Mesothelial cell of epicardium (in vitro differentiated cells): ENCODE measurements around the gene ANO8. TPM values are rescaled to one million over a fixed set of nuclear protein-coding genes. Genes with fewer than 3 reads are reported as not detected.
A peak's percentile ranks its signal among the peaks of the same experiment; 100 is the strongest.

Experiments
- DNase-seq, 2 experiments: peaks; one replicate each; pipeline ENCODE4 v3.0.0; 2021; ENCODE audit warnings: low spot score in 2 of 2; ENCODE audit not compliant: unreplicated experiment in 2 of 2
- H3K27ac Mint-ChIP-seq: 2 replicates; pipeline ENCODE4 v1.8.0; 2021; ENCODE audit warnings: mixed read lengths
- H3K27me3 Mint-ChIP-seq: 2 replicates; pipeline ENCODE4 v1.8.0; 2021; ENCODE audit warnings: low read depth, mixed read lengths
- H3K36me3 Mint-ChIP-seq: 2 replicates; pipeline ENCODE4 v1.8.0; 2021; ENCODE audit warnings: mixed read lengths
- H3K4me1 Mint-ChIP-seq: 2 replicates; pipeline ENCODE4 v1.8.0; 2021; ENCODE audit warnings: mixed read lengths
- H3K4me3 Mint-ChIP-seq: 2 replicates; pipeline ENCODE4 v1.8.0; 2021; ENCODE audit warnings: mild to moderate bottlenecking, moderate library complexity, mixed read lengths
- H3K9me3 Mint-ChIP-seq: 2 replicates; pipeline ENCODE4 v1.8.0; 2021; ENCODE audit warnings: mixed read lengths
- CTCF ChIP-seq: fragments of 200-600 bp; sonication (generic); IDR thresholded peaks from one replicate; pipeline ENCODE4 v1.5.0; 2021; ENCODE audit warnings: antibody characterized with exemption; ENCODE audit not compliant: unreplicated experiment
- total RNA-seq: library from RNA; stranded (reverse); gene quantifications from 3 replicates; pipeline ENCODE4 v1.2.1, GENCODE V29; 2021

The ANO8 gene
- total RNA-seq, 1 donor from 2014 or later: 43.5 TPM

- H3K9me3 Mint-ChIP-seq: no peaks in the 10 kb centered on the region
- H3K36me3 Mint-ChIP-seq: no peaks in the 10 kb centered on the region
- no peak for DNase-seq
- no peak for TF ChIP-seq CTCF
- H3K4me3 Mint-ChIP-seq: no peak overlapping the region
- H3K27ac Mint-ChIP-seq: no peak overlapping the region
- no peaks in the 10 kb centered on the region for H3K27me3 Mint-ChIP-seq
- H3K4me1 Mint-ChIP-seq: peaks cover 10% of the 10 kb centered on the region
These were observed 6.3 kb upstream of the ANO8 start for GRCh38 chr19:17340871-17341357.

DNA sequence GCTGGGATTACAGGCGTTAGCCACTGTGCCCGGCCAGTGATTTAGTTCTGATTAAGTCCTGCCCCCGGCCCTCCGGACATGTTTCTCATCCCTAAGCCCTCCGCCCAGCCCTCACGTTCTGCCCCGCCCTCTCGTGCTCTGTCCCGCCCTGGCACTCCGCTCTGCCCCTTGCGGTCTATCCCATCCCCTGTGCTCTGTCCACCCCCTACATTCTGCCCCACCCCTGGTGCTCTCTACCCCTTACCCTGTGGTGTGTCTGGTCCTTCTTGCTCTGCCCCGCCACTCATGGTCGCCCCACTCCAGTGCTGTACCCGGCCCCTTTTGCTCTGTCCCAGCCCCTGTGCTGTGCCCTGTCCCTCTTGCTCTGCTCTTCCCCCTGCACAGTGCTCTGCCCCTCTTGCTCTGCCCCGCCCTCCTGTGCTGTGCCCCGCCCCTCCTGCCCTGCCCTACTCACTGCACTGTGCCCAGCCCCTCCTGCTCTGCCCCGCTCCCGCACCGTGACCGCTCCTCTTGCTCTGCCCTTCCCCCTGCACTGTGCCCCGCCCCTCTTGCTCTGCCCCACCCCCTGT is 5.7 kb upstream of the ANO8 start:
- Mint-ChIP-seq H3K9me3 (no peaks in the 10 kb centered on the region), H3K27ac (no peak overlapping the region), H3K36me3 (no peaks in the 10 kb centered on the region), H3K4me3 (no peak overlapping the region), H3K27me3 (no peaks in the 10 kb centered on the region), H3K4me1 (peaks cover 10% of the 10 kb centered on the region)
- no peak for TF ChIP-seq CTCF
- DNase-seq: no peak

DNA sequence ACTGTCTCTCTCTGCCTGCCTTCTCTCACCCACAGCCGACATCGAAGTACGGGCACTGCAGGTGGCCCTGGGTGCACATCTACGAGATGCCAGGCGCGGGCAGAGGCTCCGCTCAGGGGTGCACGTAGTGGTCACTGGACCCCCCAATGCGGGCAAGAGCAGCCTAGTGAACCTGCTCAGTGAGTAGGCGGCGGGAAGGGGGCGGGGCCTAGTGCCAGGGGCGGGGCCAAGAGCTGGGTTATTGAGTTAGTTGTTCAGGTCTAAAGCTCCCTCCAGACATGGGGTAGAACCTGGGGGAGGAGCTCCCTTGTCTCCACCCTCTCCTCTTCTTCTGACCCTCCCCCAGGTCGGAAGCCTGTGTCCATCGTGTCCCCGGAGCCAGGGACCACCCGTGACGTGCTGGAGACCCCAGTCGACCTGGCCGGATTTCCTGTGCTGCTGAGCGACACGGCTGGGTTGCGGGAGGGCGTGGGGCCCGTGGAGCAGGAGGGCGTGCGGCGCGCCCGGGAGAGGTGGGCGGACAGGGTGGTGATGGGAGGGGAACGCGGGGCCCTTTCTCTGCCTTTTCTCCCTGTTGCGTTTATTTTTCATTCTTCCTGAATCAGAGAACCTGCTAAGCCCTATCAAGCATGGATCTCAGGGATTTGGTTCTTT is 4.6 kb upstream of the ANO8 start:
- H3K27ac Mint-ChIP-seq: no peak overlapping the region
- no peak for DNase-seq
- H3K4me1 Mint-ChIP-seq: peaks cover 16% of the 10 kb centered on the region
- no peaks in the 10 kb centered on the region for H3K9me3 Mint-ChIP-seq
- no peaks in the 10 kb centered on the region for H3K27me3 Mint-ChIP-seq
- TF ChIP-seq CTCF: no peak
- peak overlapping the region; percentile 98 for H3K4me3 Mint-ChIP-seq
- no peaks in the 10 kb centered on the region for H3K36me3 Mint-ChIP-seq

DNA sequence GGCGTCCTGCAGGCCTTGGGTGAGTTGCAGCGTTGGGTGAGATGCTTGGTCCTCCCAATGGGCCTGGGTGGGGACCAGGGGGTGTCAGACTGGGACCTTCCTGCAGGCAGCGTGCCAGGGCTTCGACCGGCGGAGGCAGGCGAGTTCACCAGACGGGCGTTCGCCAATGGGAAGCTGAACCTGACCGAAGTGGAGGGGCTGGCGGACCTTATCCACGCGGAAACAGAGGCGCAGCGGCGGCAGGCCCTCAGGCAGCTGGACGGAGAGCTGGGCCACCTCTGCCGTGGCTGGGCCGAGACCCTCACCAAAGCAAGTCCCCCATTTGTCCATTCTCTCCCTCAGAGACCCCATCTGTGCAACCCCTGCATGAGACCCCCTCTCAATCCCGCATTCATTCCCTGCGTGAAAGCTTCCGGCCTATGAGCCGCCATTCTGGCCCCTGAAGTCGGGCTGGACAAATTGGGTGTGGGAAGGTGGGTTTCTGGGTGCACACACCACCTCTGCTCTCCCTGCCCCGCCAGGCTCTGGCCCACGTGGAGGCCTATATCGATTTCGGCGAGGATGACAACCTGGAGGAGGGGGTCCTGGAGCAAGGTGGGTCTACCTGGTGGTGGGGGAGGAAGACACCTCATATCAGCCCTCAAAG is 3.9 kb upstream of the ANO8 start:
- peaks cover 19% of the 10 kb centered on the region for H3K4me1 Mint-ChIP-seq
- no peaks in the 10 kb centered on the region for H3K9me3 Mint-ChIP-seq
- no peak for DNase-seq
- H3K4me3 Mint-ChIP-seq: peak overlapping the region; percentile 98
- no peaks in the 10 kb centered on the region for H3K27me3 Mint-ChIP-seq
- no peak overlapping the region for H3K27ac Mint-ChIP-seq
- H3K36me3 Mint-ChIP-seq: no peaks in the 10 kb centered on the region
- no peak for TF ChIP-seq CTCF

GRCh38 chr19:17337675-17338432 is 3.2 kb upstream of the ANO8 start:
- H3K4me1 Mint-ChIP-seq: peaks cover 19% of the 10 kb centered on the region
- peak overlapping the region; percentile 98 for H3K4me3 Mint-ChIP-seq
- H3K9me3 Mint-ChIP-seq: no peaks in the 10 kb centered on the region
- H3K27ac Mint-ChIP-seq: peak overlapping the region; percentile 100
- no peak for TF ChIP-seq CTCF
- no peak for DNase-seq
- H3K36me3 Mint-ChIP-seq: peaks cover under 1% of the 10 kb centered on the region
- H3K27me3 Mint-ChIP-seq: no peaks in the 10 kb centered on the region
